A549 treated with AZD9567 at 1 μM for 4 hours (cell line): ENCODE measurements around the gene GART. TPM values are rescaled to one million over a fixed set of nuclear protein-coding genes. Genes with fewer than 3 reads are reported as not detected.

Experiments used
- total RNA-seq: library from RNA; stranded (reverse); fragments of 200-300 nt; extraction: Qiagen RNA extraction; gene quantifications from 5 replicates; pipeline ENCODE4 v1.2.3, GENCODE V29; 2022; ENCODE audit not compliant: insufficient read depth

Gene GART
- total RNA-seq, result 56.2 to 70.5 TPM (median 60.4 TPM) in 5 replicates

DNA sequence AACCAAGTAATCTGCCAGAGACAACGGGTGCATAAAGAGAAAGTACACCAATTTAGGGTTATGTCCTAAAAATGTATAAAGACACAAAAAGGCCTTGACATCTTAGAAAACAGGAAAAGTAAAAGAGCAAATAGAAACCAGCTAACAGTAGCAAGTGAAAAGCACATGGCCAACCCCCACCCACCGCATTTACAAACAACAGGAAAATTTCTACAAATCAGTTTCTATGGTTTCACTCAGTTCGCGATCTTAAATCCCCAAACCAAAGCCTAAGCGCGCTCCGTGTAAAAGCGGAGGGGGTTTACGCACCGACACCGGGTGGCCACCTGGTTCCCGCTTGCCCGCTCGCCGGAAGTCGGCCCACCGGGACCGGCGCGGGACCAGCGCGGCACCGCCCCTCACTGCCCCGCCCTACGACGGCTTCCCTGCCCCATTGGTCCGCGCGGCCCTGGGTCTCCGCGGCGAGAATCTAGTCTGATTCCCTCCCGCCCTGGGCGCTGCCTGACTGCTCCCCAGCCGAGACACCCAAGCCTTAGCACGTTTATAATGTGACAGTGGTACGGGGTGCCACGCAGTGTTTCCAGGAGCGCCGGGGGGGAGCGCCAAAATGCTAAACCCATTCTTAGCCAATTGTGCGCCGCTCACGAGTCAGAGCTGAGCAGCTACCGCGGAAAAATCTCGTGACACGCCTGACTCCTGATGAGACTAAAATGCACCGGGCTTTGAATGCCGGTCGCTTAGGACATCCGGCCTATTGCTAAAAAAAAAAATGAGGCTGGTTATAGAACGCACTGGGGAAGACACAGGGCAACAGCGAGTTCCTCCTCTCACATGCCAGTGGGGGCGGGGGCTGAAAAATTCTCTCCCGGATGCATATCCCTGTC lies at the start of gene GART:
Gene GART (minus strand): TSS at position 362 of the 884 bp plus-strand sequence. CDS start 2,802 bp downstream, outside the sequence.

DNA sequence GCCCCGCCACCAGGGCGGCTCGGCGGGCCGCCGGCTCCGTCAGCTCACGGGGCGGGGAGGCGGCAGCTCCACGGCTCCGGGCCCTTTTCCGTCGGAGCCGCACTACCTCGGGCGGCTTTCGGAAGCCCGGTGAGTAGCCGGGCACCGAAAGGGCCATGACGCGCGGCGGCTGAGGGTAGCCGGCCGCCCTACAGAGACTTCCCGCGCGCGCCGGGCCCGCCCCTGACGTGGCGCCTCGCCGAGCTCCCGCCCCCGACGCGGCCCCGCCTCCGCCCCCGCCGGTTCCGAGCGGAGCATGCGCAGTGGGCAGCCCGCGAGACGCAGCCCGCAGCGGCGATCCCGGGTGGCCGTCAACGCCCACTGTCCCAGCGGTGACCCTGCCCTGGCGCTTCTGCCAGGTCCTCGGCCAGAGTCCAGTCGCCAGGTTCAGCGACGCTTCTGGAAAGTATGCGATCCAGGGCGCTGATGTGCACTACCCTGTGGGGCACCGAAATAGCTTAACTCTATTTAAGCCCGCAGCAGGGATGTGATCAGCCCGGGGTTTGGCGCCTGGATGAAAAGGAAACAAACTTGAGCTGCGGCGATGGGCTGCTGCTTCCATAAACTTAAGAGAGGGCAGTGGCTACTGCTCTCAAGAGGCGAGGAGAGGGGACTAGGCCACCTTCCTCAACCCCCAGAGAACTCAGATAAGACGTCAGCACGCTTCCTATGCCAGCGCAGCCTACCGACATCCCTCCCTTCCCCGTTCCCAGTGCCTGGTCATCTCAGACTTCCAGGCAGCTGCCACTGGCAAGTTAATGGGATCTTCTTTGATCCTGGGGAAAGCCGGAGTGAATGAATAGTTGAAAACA lies 46.8 kb upstream of the GART start, which contains the start of gene DONSON:
Gene DONSON (minus strand): TSS at position 200 of the 851 bp plus-strand sequence. CDS start 43 bp downstream, at position 157.

GRCh38 chr21:33542640-33543504 lies 955 bp upstream of the GART start, which contains the start of gene SON:
TSS of gene SON (plus strand) at chr21:33543038. CDS start at chr21:33543093, 55 bp downstream.

DNA sequence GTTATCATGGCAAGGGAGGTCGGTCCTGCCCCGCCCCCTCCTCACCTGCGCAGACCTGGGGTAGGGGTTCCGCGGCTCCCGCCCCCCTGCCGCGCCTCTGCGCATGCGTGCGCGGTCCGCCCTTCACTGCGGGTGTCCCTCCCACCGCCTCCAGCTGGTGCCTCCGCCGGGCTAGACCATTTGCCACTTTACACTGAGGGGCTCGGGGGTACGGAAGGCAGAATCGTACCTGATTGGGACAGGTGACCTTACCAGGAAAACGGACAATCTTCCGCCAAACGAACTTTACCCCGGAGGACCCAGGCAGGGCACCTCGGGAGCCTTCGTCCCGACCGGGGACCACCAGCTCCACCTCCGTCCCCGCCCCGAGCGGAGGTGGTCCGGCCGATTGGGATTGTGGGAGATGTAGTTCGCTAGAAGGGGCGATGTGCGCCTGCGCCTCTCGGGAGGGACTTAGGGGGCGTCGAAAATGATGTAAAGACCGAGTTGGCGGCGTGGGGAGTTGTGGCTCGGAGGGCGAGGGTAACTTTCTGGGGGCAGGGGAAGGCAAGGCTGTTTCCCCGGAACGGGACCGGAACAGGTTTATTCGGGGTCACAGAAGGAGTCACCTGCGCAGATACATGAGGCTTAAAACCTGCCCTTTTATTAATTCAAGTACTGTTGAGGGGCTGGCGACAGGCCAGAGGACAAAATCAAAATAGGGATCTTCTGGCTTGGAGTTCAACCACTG lies 50.4 kb downstream of the GART start, which contains the start of gene DNAJC28:
Gene DNAJC28 (minus strand): TSS at position 344 of the 730 bp plus-strand sequence. CDS start 2,323 bp downstream, outside the sequence.

GRCh38 chr21:33479679-33480480 lies 62.0 kb downstream of the GART start, which contains the start of gene TMEM50B:
TSS of gene TMEM50B (minus strand) at chr21:33479974. CDS start at chr21:33468885, 11,089 bp downstream.

Other genes with a start within 250 kb of the GART start
- 12.8 to 18.1 TPM (median 15.5 TPM) in 5 replicates for gene IFNAR1, start 217.1 kb downstream of the GART start, total RNA-seq
- 49.3 to 63.0 TPM (median 53.4 TPM) in 5 replicates for gene IFNGR2, start 138.7 kb downstream of the GART start, total RNA-seq
- 9.4 to 12.2 TPM (median 10.9 TPM) in 5 replicates for gene TMEM50B, start 62.1 kb downstream of the GART start, total RNA-seq
- gene DNAJC28, start 50.4 kb downstream of the GART start, total RNA-seq, result 0.21 to 0.33 TPM (median 0.32 TPM) in 4 of 5 replicates, not detected in the other
- 71.3 to 113 TPM (median 86.4 TPM) in 5 replicates for gene SON, start 921 bp upstream of the GART start, total RNA-seq
- gene DONSON, start 46.6 kb upstream of the GART start, total RNA-seq, result 14.0 to 20.9 TPM (median 17.4 TPM) in 5 replicates
- gene CRYZL1, start 99.6 kb upstream of the GART start, total RNA-seq, result 13.2 to 19.8 TPM (median 14.5 TPM) in 5 replicates
- gene ITSN1, start 100.4 kb upstream of the GART start, total RNA-seq, result 14.1 to 18.0 TPM (median 16.3 TPM) in 5 replicates